Activated CD4-positive, alpha-beta T cell treated with anti-CD3 and anti-CD28 coated beads, Interleukin-2, amount 10 ng/mL, durations not matched to agents 24 days and 14 days (primary cell): Measurements from ENCODE around the gene CEBPE. TPM values are rescaled to one million over a fixed set of nuclear protein-coding genes. Genes with fewer than 3 reads are reported as not detected.
"Not testable (repeated sequence)": the region's sequence is repeated elsewhere in the genome, so short reads cannot be mapped to it uniquely, and the experiment has no call there.

Experiments used
- DNase-seq: peaks from one replicate; pipeline ENCODE4 v3.0.0; 2022
- H3K27ac Mint-ChIP-seq: one replicate; pipeline ENCODE4 v1.8.0; 2022; ENCODE audit warnings: mild to moderate bottlenecking, mixed read lengths
- H3K27me3 Mint-ChIP-seq: one replicate; pipeline ENCODE4 v1.8.0; 2022; ENCODE audit warnings: mixed read lengths
- H3K36me3 Mint-ChIP-seq: one replicate; pipeline ENCODE4 v1.8.0; 2022; ENCODE audit warnings: low read depth, mild to moderate bottlenecking, mixed read lengths
- H3K4me1 Mint-ChIP-seq: one replicate; pipeline ENCODE4 v1.8.0; 2021; ENCODE audit warnings: mixed read lengths
- H3K4me3 Mint-ChIP-seq: one replicate; pipeline ENCODE4 v1.8.0; 2022; ENCODE audit warnings: mild to moderate bottlenecking, moderate library complexity, mixed read lengths
- H3K9me3 Mint-ChIP-seq: one replicate; pipeline ENCODE4 v1.8.0; 2021; ENCODE audit warnings: mixed read lengths
- intact Hi-C: fragments of 100-400 bp; cut with micrococcal nuclease; formaldehyde crosslinking; loops from one replicate; pipeline ENCODE4 v1.15.1; 2023
- total RNA-seq: library from RNA; stranded (reverse); gene quantifications from 2 replicates; pipeline ENCODE4 v1.2.3, GENCODE V29; 2022

Gene CEBPE
- total RNA-seq, 1 donor from 2014 or later, result 0.35 TPM

GRCh38 chr14:23109769-23110168 lies 9.3 kb downstream of the CEBPE start:
- no peak for DNase-seq
- Mint-ChIP-seq H3K36me3 (no peaks in the 10 kb centered on the region), H3K4me1 (peaks cover 4% of the 10 kb centered on the region), H3K27me3 (peaks cover 2% of the 10 kb centered on the region), H3K9me3 (no peaks in the 10 kb centered on the region), H3K4me3 (no peak overlapping the region), H3K27ac (no peak overlapping the region)
- intact Hi-C loops, result loop anchor here (2.0 kb wide), 2 partner anchors 33 to 41 kb away; no protein-coding TSS in a partner anchor

- H3K36me3 Mint-ChIP-seq, H3K9me3 Mint-ChIP-seq, H3K27ac Mint-ChIP-seq, H3K4me3 Mint-ChIP-seq, H3K4me1 Mint-ChIP-seq, H3K27me3 Mint-ChIP-seq, DNase-seq: not testable (repeated sequence)
- intact Hi-C loops, result loop anchor here (2.0 kb wide), 1 partner anchor 31 kb away; no protein-coding TSS in a partner anchor
Observed at GRCh38 chr14:23108169-23108568, 10.9 kb downstream of the CEBPE start.

- intact Hi-C loops, result loop anchor here (2.0 kb wide), 1 partner anchor 31 kb away; no protein-coding TSS in a partner anchor
- not testable (repeated sequence) for H3K9me3 Mint-ChIP-seq, H3K4me1 Mint-ChIP-seq
Observed at GRCh38 chr14:23107620-23108019, 11.4 kb downstream of the CEBPE start.

DNA sequence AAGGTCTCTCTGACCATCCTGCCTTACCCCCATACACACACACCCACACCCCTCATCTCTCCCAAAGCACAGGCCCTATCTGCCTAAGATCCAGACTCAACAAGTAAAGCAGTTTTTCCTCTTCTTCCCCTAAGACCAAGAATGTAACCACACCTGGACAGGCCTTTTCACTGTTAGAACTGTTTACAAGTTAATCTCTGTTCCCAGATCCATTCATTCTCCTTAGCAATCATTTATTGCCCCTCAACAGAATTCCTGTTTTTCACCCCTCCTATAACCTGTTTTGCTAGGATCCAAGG lies 12.4 kb downstream of the CEBPE start:
- no peak for DNase-seq
- Mint-ChIP-seq H3K27me3 (peaks cover 2% of the 10 kb centered on the region), H3K4me3 (no peak overlapping the region), H3K9me3 (no peaks in the 10 kb centered on the region), H3K27ac (no peak overlapping the region), H3K4me1 (no peaks in the 10 kb centered on the region), H3K36me3 (no peaks in the 10 kb centered on the region)
- intact Hi-C loops, result no loop called here

More at GRCh38 chr14:23107620-23108019, 11.4 kb downstream of the CEBPE start:
- DNase-seq, H3K27me3 Mint-ChIP-seq, H3K36me3 Mint-ChIP-seq, H3K27ac Mint-ChIP-seq, H3K4me3 Mint-ChIP-seq: not testable (repeated sequence)

GRCh38 chr14:23105348-23105824 lies 13.7 kb downstream of the CEBPE start:
- DNase-seq, result no peak
- no peaks in the 10 kb centered on the region for H3K4me1 Mint-ChIP-seq
- no peak overlapping the region for H3K27ac Mint-ChIP-seq
- H3K4me3 Mint-ChIP-seq, result no peak overlapping the region
- H3K36me3 Mint-ChIP-seq, result no peaks in the 10 kb centered on the region
- peaks cover 2% of the 10 kb centered on the region for H3K27me3 Mint-ChIP-seq
- intact Hi-C loops, result no loop called here
- H3K9me3 Mint-ChIP-seq, result no peaks in the 10 kb centered on the region

- H3K27me3 Mint-ChIP-seq, result peaks cover 2% of the 10 kb centered on the region
- no peak for DNase-seq
- intact Hi-C loops, result no loop called here
- H3K4me3 Mint-ChIP-seq, result no peak within 1 kb of the TSS
- H3K4me1 Mint-ChIP-seq, result no peaks in the 10 kb centered on the region
- no peaks in the 10 kb centered on the region for H3K36me3 Mint-ChIP-seq
- no peak within 1 kb of the TSS for H3K27ac Mint-ChIP-seq
- no peaks in the 10 kb centered on the region for H3K9me3 Mint-ChIP-seq
Observed at GRCh38 chr14:23104591-23105347, 14.3 kb downstream of the CEBPE start, which contains the start of gene CIROP. TSS of gene CIROP (minus strand) at chr14:23104989. CDS start at chr14:23104920, 69 bp downstream.

GRCh38 chr14:23104070-23104590 lies 14.9 kb downstream of the CEBPE start:
- Mint-ChIP-seq H3K36me3 (peaks cover 3% of the 10 kb centered on the region), H3K4me3 (no peak overlapping the region), H3K27ac (no peak overlapping the region), H3K9me3 (no peaks in the 10 kb centered on the region), H3K27me3 (peaks cover 2% of the 10 kb centered on the region), H3K4me1 (no peaks in the 10 kb centered on the region)
- no peak for DNase-seq
- intact Hi-C loops, result no loop called here

GRCh38 chr14:23103581-23103980 lies 15.5 kb downstream of the CEBPE start:
- peaks cover 8% of the 10 kb centered on the region for H3K36me3 Mint-ChIP-seq
- H3K9me3 Mint-ChIP-seq, result no peaks in the 10 kb centered on the region
- H3K4me3 Mint-ChIP-seq, result no peak overlapping the region
- intact Hi-C loops, result no loop called here
- peaks cover 2% of the 10 kb centered on the region for H3K27me3 Mint-ChIP-seq
- H3K27ac Mint-ChIP-seq, result no peak overlapping the region
- H3K4me1 Mint-ChIP-seq, result no peaks in the 10 kb centered on the region
- no peak for DNase-seq

DNA sequence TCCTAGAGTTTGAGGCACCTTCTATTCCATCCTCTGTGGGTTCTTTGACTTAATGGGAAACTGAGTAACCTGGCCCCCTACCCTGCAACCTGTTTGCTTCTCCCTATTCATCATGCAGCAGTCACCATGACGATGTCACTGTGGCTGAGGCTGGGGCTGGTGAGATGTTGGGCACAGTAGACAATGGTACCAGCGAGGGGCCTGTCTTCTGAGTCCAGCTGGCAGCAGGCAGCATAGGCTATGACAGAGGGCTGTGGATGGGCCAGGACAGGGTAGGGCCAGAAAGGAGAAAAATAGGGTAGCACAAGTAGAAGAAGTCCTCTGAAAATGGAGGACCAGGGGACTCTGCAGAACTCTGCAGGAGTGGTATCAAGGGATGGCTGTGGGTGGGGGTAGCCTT lies 16.3 kb downstream of the CEBPE start:
- no peaks in the 10 kb centered on the region for H3K4me1 Mint-ChIP-seq
- H3K27me3 Mint-ChIP-seq, result peaks cover 2% of the 10 kb centered on the region
- no peak for DNase-seq
- H3K4me3 Mint-ChIP-seq, result no peak overlapping the region
- intact Hi-C loops, result no loop called here
- no peak overlapping the region for H3K27ac Mint-ChIP-seq
- H3K36me3 Mint-ChIP-seq, result peaks cover 11% of the 10 kb centered on the region
- no peaks in the 10 kb centered on the region for H3K9me3 Mint-ChIP-seq

DNA sequence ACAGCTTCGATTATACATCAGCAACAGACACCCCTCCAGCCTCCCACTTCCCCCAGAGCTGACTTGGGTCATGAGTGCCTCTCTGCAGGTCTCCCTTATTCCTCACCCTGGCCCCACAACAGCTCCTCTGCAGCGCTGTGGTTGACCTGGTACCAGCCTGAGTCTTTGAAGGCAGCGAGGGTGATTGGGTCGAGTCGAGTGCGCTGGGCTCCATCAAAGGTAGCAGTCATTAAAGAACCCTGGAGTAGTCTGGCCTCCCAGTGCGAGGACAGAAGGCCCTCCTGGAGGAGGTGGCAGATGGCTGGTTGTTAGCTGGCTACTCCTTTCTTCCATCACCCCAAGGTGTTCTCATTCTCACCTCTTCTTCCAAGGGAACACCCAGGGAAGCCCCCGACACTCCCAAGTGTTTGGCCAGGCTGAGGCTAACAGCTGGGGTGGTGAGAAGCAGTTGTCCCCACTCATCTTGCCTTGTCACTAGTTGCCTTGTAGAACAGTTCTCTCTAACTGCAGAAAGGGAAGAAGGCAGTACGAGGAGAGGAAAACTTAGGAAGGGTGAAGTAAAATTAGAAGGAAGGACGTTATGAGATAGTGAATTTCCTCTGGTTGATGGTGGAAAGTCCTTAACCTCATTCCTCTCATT lies 16.9 kb downstream of the CEBPE start:
- Mint-ChIP-seq H3K27ac (no peak overlapping the region), H3K4me1 (peaks cover 6% of the 10 kb centered on the region), H3K9me3 (no peaks in the 10 kb centered on the region), H3K4me3 (no peak overlapping the region), H3K36me3 (peaks cover 18% of the 10 kb centered on the region), H3K27me3 (peaks cover 2% of the 10 kb centered on the region)
- no peak for DNase-seq
- intact Hi-C loops, result no loop called here

DNA sequence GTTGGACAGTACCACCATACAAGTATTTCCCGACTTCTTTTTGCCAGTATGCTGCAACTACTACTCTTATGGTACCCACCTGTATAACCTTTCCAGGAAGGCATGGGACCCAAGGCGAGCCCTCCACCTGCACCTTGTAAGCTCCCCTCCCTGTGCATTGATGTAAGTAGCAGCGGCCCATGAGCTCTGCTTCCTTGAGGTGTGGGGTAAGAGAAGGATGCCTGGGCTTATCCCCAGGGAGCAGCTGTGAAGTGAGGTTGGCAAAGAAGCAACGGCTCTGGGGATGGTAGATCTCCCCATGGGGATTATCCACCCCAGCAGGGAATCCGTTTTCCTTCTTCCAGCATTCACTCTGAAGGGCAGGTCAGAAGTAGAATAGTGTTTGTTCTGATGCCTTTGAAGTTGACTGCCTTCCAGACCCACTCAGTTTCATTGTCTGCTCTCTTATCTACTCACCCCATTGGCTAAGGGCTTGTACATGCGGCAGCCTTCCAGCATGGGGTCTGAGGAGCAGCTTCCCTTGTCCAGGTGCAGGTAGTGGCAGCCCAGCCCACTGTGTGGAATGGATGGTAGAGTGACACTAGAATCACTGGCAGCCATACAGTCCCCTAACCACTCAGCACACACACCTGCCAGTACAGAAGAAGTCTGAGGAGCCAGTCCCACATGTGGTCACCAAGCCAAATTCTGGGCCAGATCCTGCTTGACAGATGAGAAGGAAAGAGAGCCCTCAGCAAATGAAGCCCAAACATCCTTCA lies 17.7 kb downstream of the CEBPE start:
- H3K36me3 Mint-ChIP-seq, result peaks cover 22% of the 10 kb centered on the region
- intact Hi-C loops, result no loop called here
- no peak overlapping the region for H3K4me3 Mint-ChIP-seq
- H3K27me3 Mint-ChIP-seq, result peaks cover 2% of the 10 kb centered on the region
- H3K27ac Mint-ChIP-seq, result no peak overlapping the region
- no peaks in the 10 kb centered on the region for H3K9me3 Mint-ChIP-seq
- DNase-seq, result no peak
- H3K4me1 Mint-ChIP-seq, result peaks cover 13% of the 10 kb centered on the region

GRCh38 chr14:23099212-23099861 lies 19.7 kb downstream of the CEBPE start:
- Mint-ChIP-seq H3K9me3 (no peaks in the 10 kb centered on the region), H3K27me3 (no peaks in the 10 kb centered on the region), H3K4me3 (no peak overlapping the region), H3K27ac (no peak overlapping the region), H3K4me1 (peaks cover 13% of the 10 kb centered on the region), H3K36me3 (peaks cover 22% of the 10 kb centered on the region)
- DNase-seq, result no peak
- intact Hi-C loops, result loop anchor here (5.0 to 10.0 kb wide), 2 partner anchors 188 to 455 kb away; partner anchors contain the start of genes HOMEZ, THTPA and ZFHX2

- Mint-ChIP-seq H3K4me3 (no peak overlapping the region), H3K36me3 (peaks cover 29% of the 10 kb centered on the region), H3K4me1 (peaks cover 22% of the 10 kb centered on the region), H3K27me3 (no peaks in the 10 kb centered on the region), H3K9me3 (no peaks in the 10 kb centered on the region), H3K27ac (no peak overlapping the region)
- no peak for DNase-seq
- intact Hi-C loops, result loop anchor here (5.0 to 10.0 kb wide), 2 partner anchors 190 to 457 kb away; partner anchors contain the start of genes HOMEZ, THTPA and ZFHX2
Observed at GRCh38 chr14:23097786-23098185, 21.3 kb downstream of the CEBPE start.
